ENCODE data around the gene PIK3CD. TPM values are rescaled to one million over a fixed set of nuclear protein-coding genes. Genes with fewer than 3 reads are reported as not detected.
A peak's percentile ranks its signal among the peaks of the same experiment; 100 is the strongest.

The PIK3CD gene
- polyA plus RNA-seq, 1 experiment: 9.0 TPM

GRCh38 chr1:9700340-9700739 lies 48.8 kb downstream of the PIK3CD start:
- ChIA-PET CTCF (no interaction called here), POLR2A (interaction anchor here (0.5 to 0.6 kb wide), 2 partner anchors 48 to 513 kb away, joined by 3 to 6 read pairs; no protein-coding TSS in a partner anchor)
- Histone ChIP-seq H3K27ac (ENCODE audit: low read depth, low read length) (peak overlapping the region; percentile 75), H3K4me3 (ENCODE audit: low read depth, low read length) (no peak overlapping the region), H3K27me3 (ENCODE audit: control insufficient read depth, insufficient read depth, low read length) (no peaks in the 10 kb centered on the region), H3K9me3 (ENCODE audit: control insufficient read depth, insufficient read depth, low read length) (peaks cover 3% of the 10 kb centered on the region)
- no peak for TF ChIP-seq CTCF (IDR thresholded peaks at IDR 0.05; ENCODE audit: low read depth, low read length)
- DNase-seq (ENCODE audit: low read depth, low spot score): no peak

GRCh38 chr1:9701665-9702064 lies 50.1 kb downstream of the PIK3CD start:
- H3K9me3 ChIP-seq (ENCODE audit: control insufficient read depth, insufficient read depth, low read length): peaks cover 3% of the 10 kb centered on the region
- no peak overlapping the region for H3K27ac ChIP-seq (ENCODE audit: low read depth, low read length)
- no peak for TF ChIP-seq CTCF (IDR thresholded peaks at IDR 0.05; ENCODE audit: low read depth, low read length)
- DNase-seq (ENCODE audit: low read depth, low spot score): no peak
- ChIA-PET POLR2A (no interaction called here), CTCF (interaction anchor here (0.6 to 2.0 kb wide), 8 partner anchors 11 to 744 kb away, joined by 3 to 10 read pairs (median 4); no protein-coding TSS in a partner anchor)
- no peak overlapping the region for H3K4me3 ChIP-seq (ENCODE audit: low read depth, low read length)
- no peaks in the 10 kb centered on the region for H3K27me3 ChIP-seq (ENCODE audit: control insufficient read depth, insufficient read depth, low read length)

- DNase-seq (ENCODE audit: low read depth, low spot score): no peak
- CTCF ChIA-PET: interaction anchor here (0.6 to 2.0 kb wide), 7 partner anchors 9 to 166 kb away, joined by 3 to 12 read pairs (median 4); no protein-coding TSS in a partner anchor
- H3K27ac ChIP-seq (ENCODE audit: low read depth, low read length): no peak overlapping the region
- no peaks in the 10 kb centered on the region for H3K27me3 ChIP-seq (ENCODE audit: control insufficient read depth, insufficient read depth, low read length)
- no peak overlapping the region for H3K4me3 ChIP-seq (ENCODE audit: low read depth, low read length)
- no peak for TF ChIP-seq CTCF (IDR thresholded peaks at IDR 0.05; ENCODE audit: low read depth, low read length)
- peaks cover 3% of the 10 kb centered on the region for H3K9me3 ChIP-seq (ENCODE audit: control insufficient read depth, insufficient read depth, low read length)
- POLR2A ChIA-PET: no interaction called here
Measured at GRCh38 chr1:9703165-9703509, 51.6 kb downstream of the PIK3CD start.

GRCh38 chr1:9703681-9704080 lies 52.1 kb downstream of the PIK3CD start:
- Histone ChIP-seq H3K9me3 (ENCODE audit: control insufficient read depth, insufficient read depth, low read length) (peaks cover 3% of the 10 kb centered on the region), H3K27ac (ENCODE audit: low read depth, low read length) (no peak overlapping the region), H3K4me3 (ENCODE audit: low read depth, low read length) (no peak overlapping the region), H3K27me3 (ENCODE audit: control insufficient read depth, insufficient read depth, low read length) (no peaks in the 10 kb centered on the region)
- ChIA-PET POLR2A (no interaction called here), CTCF (interaction anchor here (0.7 to 1.4 kb wide), 2 partner anchors 9 to 88 kb away, joined by 3 to 4 read pairs; no protein-coding TSS in a partner anchor)
- DNase-seq (ENCODE audit: low read depth, low spot score): no peak
- no peak for TF ChIP-seq CTCF (IDR thresholded peaks at IDR 0.05; ENCODE audit: low read depth, low read length)

- Histone ChIP-seq H3K9me3 (ENCODE audit: control insufficient read depth, insufficient read depth, low read length) (peaks cover 3% of the 10 kb centered on the region), H3K27ac (ENCODE audit: low read depth, low read length) (peak overlapping the region; percentile 52), H3K4me3 (ENCODE audit: low read depth, low read length) (no peak overlapping the region), H3K27me3 (ENCODE audit: control insufficient read depth, insufficient read depth, low read length) (no peaks in the 10 kb centered on the region)
- ChIA-PET CTCF (no interaction called here), POLR2A (interaction anchor here (0.8 kb wide), 1 partner anchor 14 kb away, joined by 5 read pairs; no protein-coding TSS in a partner anchor)
- DNase-seq (ENCODE audit: low read depth, low spot score): no peak
- no peak for TF ChIP-seq CTCF (IDR thresholded peaks at IDR 0.05; ENCODE audit: low read depth, low read length)
Measured at GRCh38 chr1:9705337-9706093, 54.0 kb downstream of the PIK3CD start.
